H1 (cell line): ENCODE data around the gene DEDD2. TPM values are rescaled to one million over a fixed set of nuclear protein-coding genes. Genes with fewer than 3 reads are reported as not detected.

Source experiments
- polyA plus RNA-seq, 7 experiments: library from polyadenylated mRNA; depleted of rRNA in 3 of 7; stranded (reverse) in 5 of 7; unstranded in 2 of 7; fragments of >200 nt in 5 of 7; fragments of 200-250 nt in 2 of 7; gene quantifications; 1 replicate in 5 of 7; 2 replicates in 1 of 7; 4 replicates in 1 of 7; pipeline versions ENCODE4 v1.2.1 to v1.2.3, GENCODE V29; 2011 to 2013; ENCODE audit warnings: missing spikeins in 2 of 7, mixed read lengths in 2 of 7
- total RNA-seq: library from RNA; stranded (reverse); fragmentation: NEBNext Ultra II Directional; extraction: Animal tissue kit (Norgen Biotek cat#: 25700); gene quantifications from 2 replicates; pipeline ENCODE4 v1.2.1, GENCODE V29; 2021
- TF ChIP-seq, protein P1 (sequence below): fragments of 300-600 bp; sonication (generic); IDR thresholded peaks from 2 replicates; pipeline ENCODE4 v1.7.1; 2012; ENCODE audit warnings: low read length, moderate library complexity, mild to moderate bottlenecking, inconsistent platforms; ENCODE audit not compliant: insufficient replicate concordance

Gene DEDD2
- total and polyA plus RNA-seq, 2 of the 8 experiments (the other 6 are each of a cell fraction or from before 2014, with no cell fraction given) = 37.8 to 65.0 TPM

- TF ChIP-seq, protein P1, sequence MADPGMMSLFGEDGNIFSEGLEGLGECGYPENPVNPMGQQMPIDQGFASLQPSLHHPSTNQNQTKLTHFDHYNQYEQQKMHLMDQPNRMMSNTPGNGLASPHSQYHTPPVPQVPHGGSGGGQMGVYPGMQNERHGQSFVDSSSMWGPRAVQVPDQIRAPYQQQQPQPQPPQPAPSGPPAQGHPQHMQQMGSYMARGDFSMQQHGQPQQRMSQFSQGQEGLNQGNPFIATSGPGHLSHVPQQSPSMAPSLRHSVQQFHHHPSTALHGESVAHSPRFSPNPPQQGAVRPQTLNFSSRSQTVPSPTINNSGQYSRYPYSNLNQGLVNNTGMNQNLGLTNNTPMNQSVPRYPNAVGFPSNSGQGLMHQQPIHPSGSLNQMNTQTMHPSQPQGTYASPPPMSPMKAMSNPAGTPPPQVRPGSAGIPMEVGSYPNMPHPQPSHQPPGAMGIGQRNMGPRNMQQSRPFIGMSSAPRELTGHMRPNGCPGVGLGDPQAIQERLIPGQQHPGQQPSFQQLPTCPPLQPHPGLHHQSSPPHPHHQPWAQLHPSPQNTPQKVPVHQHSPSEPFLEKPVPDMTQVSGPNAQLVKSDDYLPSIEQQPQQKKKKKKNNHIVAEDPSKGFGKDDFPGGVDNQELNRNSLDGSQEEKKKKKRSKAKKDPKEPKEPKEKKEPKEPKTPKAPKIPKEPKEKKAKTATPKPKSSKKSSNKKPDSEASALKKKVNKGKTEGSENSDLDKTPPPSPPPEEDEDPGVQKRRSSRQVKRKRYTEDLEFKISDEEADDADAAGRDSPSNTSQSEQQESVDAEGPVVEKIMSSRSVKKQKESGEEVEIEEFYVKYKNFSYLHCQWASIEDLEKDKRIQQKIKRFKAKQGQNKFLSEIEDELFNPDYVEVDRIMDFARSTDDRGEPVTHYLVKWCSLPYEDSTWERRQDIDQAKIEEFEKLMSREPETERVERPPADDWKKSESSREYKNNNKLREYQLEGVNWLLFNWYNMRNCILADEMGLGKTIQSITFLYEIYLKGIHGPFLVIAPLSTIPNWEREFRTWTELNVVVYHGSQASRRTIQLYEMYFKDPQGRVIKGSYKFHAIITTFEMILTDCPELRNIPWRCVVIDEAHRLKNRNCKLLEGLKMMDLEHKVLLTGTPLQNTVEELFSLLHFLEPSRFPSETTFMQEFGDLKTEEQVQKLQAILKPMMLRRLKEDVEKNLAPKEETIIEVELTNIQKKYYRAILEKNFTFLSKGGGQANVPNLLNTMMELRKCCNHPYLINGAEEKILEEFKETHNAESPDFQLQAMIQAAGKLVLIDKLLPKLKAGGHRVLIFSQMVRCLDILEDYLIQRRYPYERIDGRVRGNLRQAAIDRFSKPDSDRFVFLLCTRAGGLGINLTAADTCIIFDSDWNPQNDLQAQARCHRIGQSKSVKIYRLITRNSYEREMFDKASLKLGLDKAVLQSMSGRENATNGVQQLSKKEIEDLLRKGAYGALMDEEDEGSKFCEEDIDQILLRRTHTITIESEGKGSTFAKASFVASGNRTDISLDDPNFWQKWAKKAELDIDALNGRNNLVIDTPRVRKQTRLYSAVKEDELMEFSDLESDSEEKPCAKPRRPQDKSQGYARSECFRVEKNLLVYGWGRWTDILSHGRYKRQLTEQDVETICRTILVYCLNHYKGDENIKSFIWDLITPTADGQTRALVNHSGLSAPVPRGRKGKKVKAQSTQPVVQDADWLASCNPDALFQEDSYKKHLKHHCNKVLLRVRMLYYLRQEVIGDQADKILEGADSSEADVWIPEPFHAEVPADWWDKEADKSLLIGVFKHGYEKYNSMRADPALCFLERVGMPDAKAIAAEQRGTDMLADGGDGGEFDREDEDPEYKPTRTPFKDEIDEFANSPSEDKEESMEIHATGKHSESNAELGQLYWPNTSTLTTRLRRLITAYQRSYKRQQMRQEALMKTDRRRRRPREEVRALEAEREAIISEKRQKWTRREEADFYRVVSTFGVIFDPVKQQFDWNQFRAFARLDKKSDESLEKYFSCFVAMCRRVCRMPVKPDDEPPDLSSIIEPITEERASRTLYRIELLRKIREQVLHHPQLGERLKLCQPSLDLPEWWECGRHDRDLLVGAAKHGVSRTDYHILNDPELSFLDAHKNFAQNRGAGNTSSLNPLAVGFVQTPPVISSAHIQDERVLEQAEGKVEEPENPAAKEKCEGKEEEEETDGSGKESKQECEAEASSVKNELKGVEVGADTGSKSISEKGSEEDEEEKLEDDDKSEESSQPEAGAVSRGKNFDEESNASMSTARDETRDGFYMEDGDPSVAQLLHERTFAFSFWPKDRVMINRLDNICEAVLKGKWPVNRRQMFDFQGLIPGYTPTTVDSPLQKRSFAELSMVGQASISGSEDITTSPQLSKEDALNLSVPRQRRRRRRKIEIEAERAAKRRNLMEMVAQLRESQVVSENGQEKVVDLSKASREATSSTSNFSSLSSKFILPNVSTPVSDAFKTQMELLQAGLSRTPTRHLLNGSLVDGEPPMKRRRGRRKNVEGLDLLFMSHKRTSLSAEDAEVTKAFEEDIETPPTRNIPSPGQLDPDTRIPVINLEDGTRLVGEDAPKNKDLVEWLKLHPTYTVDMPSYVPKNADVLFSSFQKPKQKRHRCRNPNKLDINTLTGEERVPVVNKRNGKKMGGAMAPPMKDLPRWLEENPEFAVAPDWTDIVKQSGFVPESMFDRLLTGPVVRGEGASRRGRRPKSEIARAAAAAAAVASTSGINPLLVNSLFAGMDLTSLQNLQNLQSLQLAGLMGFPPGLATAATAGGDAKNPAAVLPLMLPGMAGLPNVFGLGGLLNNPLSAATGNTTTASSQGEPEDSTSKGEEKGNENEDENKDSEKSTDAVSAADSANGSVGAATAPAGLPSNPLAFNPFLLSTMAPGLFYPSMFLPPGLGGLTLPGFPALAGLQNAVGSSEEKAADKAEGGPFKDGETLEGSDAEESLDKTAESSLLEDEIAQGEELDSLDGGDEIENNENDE = no peak
Measured at GRCh38 chr19:42225718-42226292, 8.3 kb upstream of the DEDD2 start (continued).
